MCF 10A (cell line): ENCODE results near the gene BNIP5. TPM values are rescaled to one million over a fixed set of nuclear protein-coding genes. Genes with fewer than 3 reads are reported as not detected.

Experiments used
- BruUV-seq: library from RNA; stranded (reverse); fragments of 400-500 nt; replicated peaks from 2 replicates; lab custom pipeline; 2021; lab: Mats Ljungman, UMichigan
- CTCF ChIA-PET: fragments of 300-600 bp; sonication (Branson Sonifier 250); formaldehyde crosslinking; extraction: SDS; loops from one replicate; lab custom pipeline; 2021; ENCODE audit warnings: antibody characterized with exemption, inconsistent platforms; lab: Yijun Ruan, JAX
- POLR2A ChIA-PET: fragments of 300-600, 350-650 bp; sonication (Branson Sonifier 250); formaldehyde crosslinking; extraction: SDS; loops from one replicate; lab custom pipeline; 2020; ENCODE audit warnings: antibody characterized with exemption, inconsistent platforms; lab: Yijun Ruan, JAX
- DNase-seq: peaks from one replicate; pipeline ENCODE4 v3.0.0-alpha.2; 2018; ENCODE audit not compliant: unreplicated experiment
- H3K27ac Mint-ChIP-seq: one replicate; pipeline ENCODE4 v1.8.0; 2022; ENCODE audit warnings: mild to moderate bottlenecking, low read depth, mixed read lengths; ENCODE audit not compliant: unreplicated experiment
- H3K27me3 Mint-ChIP-seq: one replicate; pipeline ENCODE4 v1.8.0; 2022; ENCODE audit warnings: mixed read lengths; ENCODE audit not compliant: insufficient read depth, unreplicated experiment
- H3K36me3 Mint-ChIP-seq: one replicate; pipeline ENCODE4 v1.8.0; 2022; ENCODE audit warnings: mild to moderate bottlenecking, moderate library complexity, mixed read lengths; ENCODE audit not compliant: insufficient read depth, unreplicated experiment
- H3K4me1 Mint-ChIP-seq: one replicate; pipeline ENCODE4 v1.8.0; 2022; ENCODE audit warnings: mixed read lengths; ENCODE audit not compliant: insufficient read depth, unreplicated experiment
- H3K4me3 Mint-ChIP-seq: one replicate; pipeline ENCODE4 v1.8.0; 2022; ENCODE audit warnings: mild to moderate bottlenecking, moderate library complexity, mixed read lengths; ENCODE audit not compliant: unreplicated experiment
- H3K9me3 Mint-ChIP-seq: one replicate; pipeline ENCODE4 v1.8.0; 2022; ENCODE audit warnings: mixed read lengths; ENCODE audit not compliant: unreplicated experiment
- CTCF ChIP-seq: fragments of 200-600 bp; IDR thresholded peaks from one replicate; pipeline ENCODE4 v1.8.0; 2022; ENCODE audit warnings: antibody characterized with exemption, mild to moderate bottlenecking; ENCODE audit not compliant: unreplicated experiment
- intact Hi-C: fragments of 100-400 bp; cut with micrococcal nuclease; formaldehyde crosslinking; loops from 2 replicates; pipeline ENCODE4 v1.14.1; 2022
- total RNA-seq: library from RNA; stranded (reverse); gene quantifications from 2 replicates; pipeline ENCODE4 v1.2.3, GENCODE V29; 2022

The BNIP5 gene
- total RNA-seq, 1 experiment from 2014 or later, result not detected

- no TSS peak for BruUV-seq
- ChIA-PET CTCF (interaction anchor here (0.6 to 2.5 kb wide), 5 partner anchors 16 to 296 kb away, joined by 3 to 10 read pairs (median 3); no protein-coding TSS in a partner anchor), POLR2A (no interaction called here)
- no peaks in the 10 kb centered on the region for H3K4me1 Mint-ChIP-seq
- H3K27ac Mint-ChIP-seq, result no peak overlapping the region
- H3K27me3 Mint-ChIP-seq, result peaks cover 18% of the 10 kb centered on the region
- H3K4me3 Mint-ChIP-seq, result no peak overlapping the region
- no peaks in the 10 kb centered on the region for H3K9me3 Mint-ChIP-seq
- DNase-seq, result peak; percentile 17
- intact Hi-C loops, result no loop called here
- H3K36me3 Mint-ChIP-seq, result peaks cover 5% of the 10 kb centered on the region
- no peak for TF ChIP-seq CTCF
These were observed 17.8 kb downstream of the BNIP5 start for GRCh38 chr6:36318690-36319435.

- ChIA-PET POLR2A (interaction anchor here (0.7 kb wide), 1 partner anchor 12 kb away, joined by 3 read pairs; no protein-coding TSS in a partner anchor), CTCF (interaction anchor here (0.6 to 1.0 kb wide), 3 partner anchors 43 to 831 kb away, joined by 3 to 7 read pairs (median 3); no protein-coding TSS in a partner anchor)
- no TSS peak for BruUV-seq
- Mint-ChIP-seq H3K4me1 (no peaks in the 10 kb centered on the region), H3K9me3 (no peaks in the 10 kb centered on the region), H3K27ac (no peak overlapping the region), H3K36me3 (peaks cover 5% of the 10 kb centered on the region), H3K4me3 (no peak overlapping the region), H3K27me3 (peaks cover 18% of the 10 kb centered on the region)
- intact Hi-C loops, result no loop called here
- no peak for DNase-seq
- no peak for TF ChIP-seq CTCF
These were observed 19.1 kb downstream of the BNIP5 start for GRCh38 chr6:36317623-36318022.

- intact Hi-C loops, result no loop called here
- Mint-ChIP-seq H3K4me1 (no peaks in the 10 kb centered on the region), H3K4me3 (no peak overlapping the region), H3K27ac (no peak overlapping the region), H3K9me3 (no peaks in the 10 kb centered on the region), H3K27me3 (peaks cover 18% of the 10 kb centered on the region), H3K36me3 (peaks cover 2% of the 10 kb centered on the region)
- ChIA-PET POLR2A (no interaction called here), CTCF (interaction anchor here (1.5 kb wide), 1 partner anchor 13 kb away, joined by 8 read pairs; no protein-coding TSS in a partner anchor)
- TF ChIP-seq CTCF, result no peak
- DNase-seq, result no peak
- BruUV-seq, result no TSS peak
These were observed 20.8 kb downstream of the BNIP5 start for GRCh38 chr6:36315921-36316320.

GRCh38 chr6:36314221-36315014 is 22.3 kb downstream of the BNIP5 start:
- peak; percentile 46 for DNase-seq
- Mint-ChIP-seq H3K4me1 (no peaks in the 10 kb centered on the region), H3K27me3 (peaks cover 18% of the 10 kb centered on the region), H3K4me3 (no peak overlapping the region), H3K27ac (no peak overlapping the region), H3K36me3 (no peaks in the 10 kb centered on the region), H3K9me3 (no peaks in the 10 kb centered on the region)
- CTCF ChIA-PET, result interaction anchor here (0.7 kb wide), 1 partner anchor 1237 kb away, joined by 4 read pairs; no protein-coding TSS in a partner anchor
- intact Hi-C loops, result no loop called here
- TF ChIP-seq CTCF, result no peak
- POLR2A ChIA-PET, result no interaction called here
- BruUV-seq, result no TSS peak
